ENCODE data around the gene GIGYF2. TPM values are rescaled to one million over a fixed set of nuclear protein-coding genes. Genes with fewer than 3 reads are reported as not detected.

The GIGYF2 gene
- total RNA-seq, 4 donors from 2014 or later = 66.0 to 106 (median 86.4) TPM

DNA sequence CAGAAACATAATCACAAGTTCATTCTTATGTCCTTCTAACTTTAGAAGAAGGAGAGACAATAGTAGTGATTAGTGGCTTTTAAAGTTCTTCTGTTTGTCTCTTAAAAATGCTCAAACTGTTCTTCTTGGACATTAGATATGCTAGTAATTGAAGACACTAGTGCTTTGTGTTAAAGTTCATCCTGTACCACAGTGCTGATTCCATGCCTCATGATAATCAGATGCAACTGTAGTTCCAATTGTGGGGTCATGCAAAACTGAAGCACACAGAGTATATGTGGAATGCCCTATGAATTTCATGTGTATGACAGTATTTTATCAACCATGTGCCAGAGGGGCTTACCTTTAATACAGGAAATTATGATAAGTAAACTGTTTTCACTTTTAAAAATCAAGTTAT lies 90.7 kb downstream of the GIGYF2 start:
- TF ChIP-seq CTCF (IDR thresholded peaks at IDR 0.05) (no peak), POLR2A (IDR thresholded peaks at IDR 0.05) (no peak), EP300 (IDR thresholded peaks at IDR 0.05) (no peak)
- Histone ChIP-seq H3K4me3 (no peak overlapping the region), H3K4me1 (no peaks in the 10 kb centered on the region), H3K27ac (no peak overlapping the region), H3K36me3 (peaks cover 0 to 55% (median 14%) of the 10 kb centered on the region in 3 donors), H3K9me3 (no peaks in the 10 kb centered on the region), H3K27me3 (no peaks in the 10 kb centered on the region)
- DNase-seq (ENCODE audit: low spot score in 2 of 2) = no peak

DNA sequence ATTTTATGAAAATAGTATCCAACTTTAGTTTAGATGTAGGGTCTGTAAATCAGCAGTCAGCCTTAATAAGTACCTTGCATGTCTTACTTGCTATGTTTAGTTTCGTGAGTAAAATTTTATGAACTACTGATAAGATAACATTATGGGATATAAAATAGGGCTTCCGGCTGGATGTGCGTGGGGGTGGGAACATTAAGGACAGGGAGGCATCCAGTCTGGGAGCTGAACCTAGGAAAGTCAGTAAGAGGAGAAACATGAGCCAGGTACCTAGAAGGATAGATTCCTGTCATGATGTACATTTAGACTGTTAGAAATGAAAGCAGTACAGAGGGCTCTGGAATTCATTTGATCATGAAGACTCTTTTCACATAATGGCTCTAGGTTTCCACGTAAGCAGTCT lies 92.0 kb downstream of the GIGYF2 start:
- no peaks in the 10 kb centered on the region for H3K9me3 ChIP-seq
- H3K27me3 ChIP-seq = no peaks in the 10 kb centered on the region
- H3K4me3 ChIP-seq = no peak overlapping the region
- 84 to 91% methylated on average over 4 of the region's 4 CpGs for WGBS, 2 donors
- TF ChIP-seq EP300 (IDR thresholded peaks at IDR 0.05) = no peak
- no peak for TF ChIP-seq CTCF (IDR thresholded peaks at IDR 0.05)
- no peak for TF ChIP-seq POLR2A (IDR thresholded peaks at IDR 0.05)
- H3K36me3 ChIP-seq = peaks cover 0 to 61% (median 14%) of the 10 kb centered on the region in 3 donors
- H3K27ac ChIP-seq = no peak overlapping the region
- H3K4me1 ChIP-seq = no peaks in the 10 kb centered on the region
- no peak for DNase-seq (ENCODE audit: low spot score in 2 of 2)

GRCh38 chr2:232791518-232791917 lies 94.4 kb downstream of the GIGYF2 start:
- Histone ChIP-seq H3K9me3 (no peaks in the 10 kb centered on the region), H3K4me1 (no peaks in the 10 kb centered on the region), H3K27me3 (no peaks in the 10 kb centered on the region), H3K36me3 (peaks cover 2 to 78% (median 14%) of the 10 kb centered on the region in 3 donors), H3K4me3 (no peak overlapping the region), H3K27ac (no peak overlapping the region)
- DNase-seq (ENCODE audit: low spot score in 2 of 2) = no peak
- 93 to 94% methylated on average over 4 of the region's 4 CpGs for WGBS, 2 donors
- no peak for TF ChIP-seq EP300 (IDR thresholded peaks at IDR 0.05)
- no peak for TF ChIP-seq POLR2A (IDR thresholded peaks at IDR 0.05)
- no peak for TF ChIP-seq CTCF (IDR thresholded peaks at IDR 0.05)

DNA sequence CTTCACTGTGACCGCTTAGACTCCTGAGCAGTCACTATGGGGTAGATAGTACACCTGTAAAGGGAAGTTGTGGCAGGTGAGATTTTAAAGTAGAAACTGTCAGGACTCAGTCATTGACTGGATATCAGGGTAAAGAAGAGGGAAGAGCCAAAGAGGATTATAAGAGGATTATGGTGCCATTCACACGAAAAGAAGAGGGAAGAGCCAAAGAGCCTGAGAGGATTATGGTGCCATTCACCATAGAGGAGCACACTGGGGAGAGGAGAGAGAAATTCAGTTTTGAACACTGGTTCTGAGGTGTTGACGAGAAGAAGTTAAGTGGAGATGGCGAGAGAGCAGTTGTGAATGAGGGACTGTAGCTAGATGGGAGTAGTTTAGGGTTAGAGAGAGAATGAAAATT lies 96.1 kb downstream of the GIGYF2 start:
- TF ChIP-seq CTCF (IDR thresholded peaks at IDR 0.05) (no peak), EP300 (IDR thresholded peaks at IDR 0.05) (no peak), POLR2A (IDR thresholded peaks at IDR 0.05) (no peak)
- no peaks in the 10 kb centered on the region for H3K27me3 ChIP-seq
- no peak for DNase-seq (ENCODE audit: low spot score in 2 of 2)
- peaks cover 2 to 86% (median 14%) of the 10 kb centered on the region in 3 donors for H3K36me3 ChIP-seq
- WGBS, 2 donors = 82 to 90% methylated on average over 4 of the region's 4 CpGs
- H3K4me3 ChIP-seq = no peak overlapping the region
- H3K27ac ChIP-seq = no peak overlapping the region
- no peaks in the 10 kb centered on the region for H3K9me3 ChIP-seq
- no peaks in the 10 kb centered on the region for H3K4me1 ChIP-seq

DNA sequence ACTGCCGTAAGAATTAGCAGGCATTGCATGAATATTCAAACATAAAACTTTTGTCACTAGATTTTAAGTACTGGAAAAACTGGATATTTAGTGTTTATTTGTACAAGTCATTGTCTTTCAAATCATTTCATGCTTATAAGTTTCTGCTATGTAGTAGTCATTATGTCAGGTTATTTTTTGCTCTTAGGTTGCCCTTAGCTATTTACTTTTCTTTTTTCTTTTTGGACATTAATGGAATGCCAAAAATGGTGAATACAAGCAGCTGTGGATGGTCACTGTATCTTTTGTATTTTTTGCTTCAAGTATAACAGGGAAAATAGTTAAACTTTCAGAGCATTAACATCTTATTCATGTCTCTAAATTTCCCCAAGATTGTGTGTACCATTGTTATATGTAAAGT lies 97.8 kb downstream of the GIGYF2 start:
- Histone ChIP-seq H3K9me3 (no peaks in the 10 kb centered on the region), H3K27me3 (no peaks in the 10 kb centered on the region), H3K4me3 (no peak overlapping the region), H3K27ac (no peak overlapping the region), H3K4me1 (no peaks in the 10 kb centered on the region), H3K36me3 (peaks cover 2 to 90% (median 14%) of the 10 kb centered on the region in 3 donors)
- no peak for TF ChIP-seq POLR2A (IDR thresholded peaks at IDR 0.05)
- no peak for TF ChIP-seq CTCF (IDR thresholded peaks at IDR 0.05)
- TF ChIP-seq EP300 (IDR thresholded peaks at IDR 0.05) = no peak
- DNase-seq (ENCODE audit: low spot score in 2 of 2) = no peak
- WGBS, 2 donors = 80 to 88% methylated on average over 1 of the region's 1 CpG
